B cell (primary cell): Measurements from ENCODE around the gene HCN2. TPM values are rescaled to one million over a fixed set of nuclear protein-coding genes. Genes with fewer than 3 reads are reported as not detected.

Source experiments
- ATAC-seq: fragments of 200-7000 bp; cut with Tn5 transposase; one replicate; pipeline ENCODE4 v1.10.0; 2021; ENCODE audit warnings: low read depth, mild to moderate bottlenecking, moderate number of reproducible peaks, moderate library complexity
- CTCF ChIA-PET: fragments of 350-600 bp; sonication (Branson Sonifier 250); formaldehyde crosslinking; loops from one replicate; lab custom pipeline; 2021; ENCODE audit warnings: antibody characterized with exemption, inconsistent platforms; lab: Charles Lee
- POLR2A ChIA-PET: fragments of 350-600 bp; sonication (Branson Sonifier 250); formaldehyde crosslinking; loops from one replicate; lab custom pipeline; 2021; ENCODE audit warnings: antibody characterized with exemption; lab: Charles Lee
- DNase-seq: peaks from one replicate; pipeline ENCODE4 v3.0.0; 2013
- H2AFZ ChIP-seq: 2 replicates; pipeline ENCODE4 v1.6.1; 2012; ENCODE audit warnings: mild to moderate bottlenecking, low read depth, low read length; ENCODE audit not compliant: insufficient read depth, poor library complexity, severe bottlenecking
- H3K27ac ChIP-seq, 2 donors: 1 replicate in 1 of 2; 2 replicates in 1 of 2; pipeline ENCODE4 v1.5.1; 2012 to 2013; ENCODE audit warnings: low read length in 2 of 2, mild to moderate bottlenecking in 2 of 2, moderate library complexity in 1 of 2
- H3K27me3 ChIP-seq, 4 experiments: fragments of 200-600 bp in 1 of 4; sonication (generic) in 1 of 4; replicated peaks in 1 of 4; 1 replicate in 2 of 4; 2 replicates in 2 of 4; pipeline versions ENCODE4 v1.6.1 to v1.7.0; 2013 to 2016; ENCODE audit warnings: low read length in 3 of 4, mild to moderate bottlenecking in 2 of 4, mixed read lengths in 1 of 4, moderate library complexity in 1 of 4; ENCODE audit not compliant: insufficient read depth in 4 of 4, control insufficient read depth in 3 of 4; ENCODE audit errors: control extremely low read depth in 1 of 4
- H3K36me3 ChIP-seq, 2 experiments: replicated peaks in 1 of 2; 1 replicate in 1 of 2; 2 replicates in 1 of 2; pipeline versions ENCODE4 v1.6.1 to v1.7.1; 2013; ENCODE audit warnings: low read length in 1 of 2; ENCODE audit not compliant: insufficient read depth in 2 of 2, control insufficient read depth in 1 of 2; ENCODE audit errors: control extremely low read depth in 1 of 2, extremely low read depth in 1 of 2
- H3K4me1 ChIP-seq, 2 donors: fragments of 200-600 bp in 1 of 2; sonication (generic) in 1 of 2; 1 replicate in 1 of 2; 2 replicates in 1 of 2; pipeline versions ENCODE4 v1.5.1 to v1.6.1; 2013 to 2017; ENCODE audit warnings: low read length in 2 of 2; ENCODE audit not compliant: control insufficient read depth in 2 of 2, insufficient read depth in 2 of 2
- H3K4me2 ChIP-seq: replicated peaks from 2 replicates; pipeline ENCODE3; 2012; ENCODE audit warnings: mild to moderate bottlenecking, low read depth, low read length; ENCODE audit not compliant: poor library complexity, severe bottlenecking
- H3K4me3 ChIP-seq, 5 experiments: fragments of 200-600 bp in 1 of 5; sonication (generic) in 1 of 5; 1 replicate in 3 of 5; 2 replicates in 2 of 5; pipeline versions ENCODE4 v1.5.1 to v1.7.0; 2011 to 2016; ENCODE audit warnings: low read length in 4 of 5, mild to moderate bottlenecking in 4 of 5, low read depth in 2 of 5, control low read depth in 1 of 5, moderate library complexity in 1 of 5; ENCODE audit not compliant: insufficient read depth in 1 of 5; ENCODE audit errors: control extremely low read depth in 1 of 5, extremely low read depth in 1 of 5
- H3K79me2 ChIP-seq: fragments of 200-600 bp; sonication (generic); one replicate; pipeline ENCODE4 v1.6.0; 2016; ENCODE audit warnings: low read length; ENCODE audit not compliant: control insufficient read depth, insufficient read depth
- H3K9ac ChIP-seq: fragments of 200-600 bp; sonication (generic); 2 replicates; pipeline ENCODE4 v1.6.1; 2017; ENCODE audit warnings: mild to moderate bottlenecking, low read length, moderate library complexity
- H3K9me3 ChIP-seq, 3 donors: one replicate each; pipeline versions ENCODE4 v1.6.1 to v1.7.1; 2013; ENCODE audit warnings: low read length in 2 of 3; ENCODE audit not compliant: control insufficient read depth in 2 of 3, insufficient read depth in 1 of 3; ENCODE audit errors: control extremely low read depth in 1 of 3
- H4K20me1 ChIP-seq: 2 replicates; pipeline ENCODE4 v1.6.0; 2012; ENCODE audit warnings: mild to moderate bottlenecking, low read length; ENCODE audit not compliant: insufficient read depth, control insufficient read depth, poor library complexity, severe bottlenecking
- H3K27ac Mint-ChIP-seq: one replicate; pipeline ENCODE4 v1.8.0; 2021; ENCODE audit warnings: mixed read lengths
- H3K27me3 Mint-ChIP-seq: one replicate; pipeline ENCODE4 v1.8.0; 2021; ENCODE audit warnings: mixed read lengths
- H3K4me1 Mint-ChIP-seq: one replicate; pipeline ENCODE4 v1.8.0; 2021; ENCODE audit warnings: mixed read lengths
- H3K4me3 Mint-ChIP-seq: one replicate; pipeline ENCODE4 v1.8.0; 2021; ENCODE audit warnings: mixed read lengths
- H3K9me3 Mint-ChIP-seq: one replicate; pipeline ENCODE4 v1.8.0; 2022; ENCODE audit warnings: mixed read lengths; ENCODE audit not compliant: insufficient read depth
- CTCF ChIP-seq: fragments of 200-600 bp; IDR thresholded peaks from one replicate; pipeline ENCODE4 v1.8.0; 2022; ENCODE audit warnings: antibody characterized with exemption, mild to moderate bottlenecking
- EZH2 ChIP-seq: IDR thresholded peaks from 2 replicates; pipeline ENCODE4 v1.6.1; 2012; ENCODE audit warnings: borderline replicate concordance, low read depth, mild to moderate bottlenecking, moderate library complexity, low read length; ENCODE audit not compliant: insufficient read depth, poor library complexity, severe bottlenecking
- WGBS: methylation state at CpG from one replicate; pipeline ENCODE4 v1.1.5; 2013; ENCODE audit warnings: missing lambda C conversion rate; ENCODE audit not compliant: insufficient coverage; 5-methylcytosine and 5-hydroxymethylcytosine counted together
- intact Hi-C: fragments of 100-400 bp; cut with micrococcal nuclease; formaldehyde crosslinking; loops from one replicate; pipeline ENCODE4 v1.10.0; 2022
- polyA plus RNA-seq: library from polyadenylated mRNA; depleted of rRNA; stranded (reverse); fragments of >200 nt; gene quantifications from 2 replicates; pipeline ENCODE4 v1.2.3, GENCODE V29; 2012
- total RNA-seq, 2 donors: library from RNA; stranded (reverse); fragments of 120-200 nt in 1 of 2; gene quantifications; 1 replicate in 1 of 2; 2 replicates in 1 of 2; pipeline versions ENCODE4 v1.2.3 to v1.2.4, GENCODE V29; 2013 to 2022

HCN2 gene
- total and polyA plus RNA-seq, 2 donors (not counting 1 experiment from before 2014, with no cell fraction given): 0.27 to 0.57 TPM

GRCh38 chr19:581399-582111 lies 8.1 kb upstream of the HCN2 start:
- DNase-seq: peak; percentile 17
- CTCF ChIA-PET: interaction anchor here (4.2 kb wide), 1 partner anchor 152 kb away, joined by 39 read pairs; no protein-coding TSS in a partner anchor
- 97% methylated on average over 40 of the region's 40 CpGs for WGBS
- no peak overlapping the region for H3K27ac Mint-ChIP-seq
- peaks cover 0 to 33% of the 10 kb centered on the region in 2 experiments for H3K36me3 ChIP-seq
- no peaks in the 10 kb centered on the region for H3K4me1 ChIP-seq
- intact Hi-C loops: no loop called here
- H3K4me1 Mint-ChIP-seq: peaks cover 2% of the 10 kb centered on the region
- H3K4me3 ChIP-seq: no peak overlapping the region
- peaks cover 0 to 9% (median 3%) of the 10 kb centered on the region in 4 experiments for H3K27me3 ChIP-seq
- peaks cover 69% of the 10 kb centered on the region for H4K20me1 ChIP-seq
- POLR2A ChIA-PET: interaction anchor here (0.7 kb wide), 1 partner anchor 133 kb away, joined by 6 read pairs; no protein-coding TSS in a partner anchor
- H3K27ac ChIP-seq: no peak overlapping the region
- no peak overlapping the region for H3K4me3 Mint-ChIP-seq
- no peak overlapping the region for H3K9ac ChIP-seq
- no peak overlapping the region for H2AFZ ChIP-seq
- no peaks in the 10 kb centered on the region for H3K9me3 ChIP-seq
- H3K4me2 ChIP-seq: no peak overlapping the region
- peaks cover 35% of the 10 kb centered on the region for H3K79me2 ChIP-seq
- H3K9me3 Mint-ChIP-seq: no peaks in the 10 kb centered on the region
- no peak for ATAC-seq
- no peak for TF ChIP-seq EZH2
- TF ChIP-seq CTCF: no peak
- H3K27me3 Mint-ChIP-seq: peaks cover 3% of the 10 kb centered on the region

DNA sequence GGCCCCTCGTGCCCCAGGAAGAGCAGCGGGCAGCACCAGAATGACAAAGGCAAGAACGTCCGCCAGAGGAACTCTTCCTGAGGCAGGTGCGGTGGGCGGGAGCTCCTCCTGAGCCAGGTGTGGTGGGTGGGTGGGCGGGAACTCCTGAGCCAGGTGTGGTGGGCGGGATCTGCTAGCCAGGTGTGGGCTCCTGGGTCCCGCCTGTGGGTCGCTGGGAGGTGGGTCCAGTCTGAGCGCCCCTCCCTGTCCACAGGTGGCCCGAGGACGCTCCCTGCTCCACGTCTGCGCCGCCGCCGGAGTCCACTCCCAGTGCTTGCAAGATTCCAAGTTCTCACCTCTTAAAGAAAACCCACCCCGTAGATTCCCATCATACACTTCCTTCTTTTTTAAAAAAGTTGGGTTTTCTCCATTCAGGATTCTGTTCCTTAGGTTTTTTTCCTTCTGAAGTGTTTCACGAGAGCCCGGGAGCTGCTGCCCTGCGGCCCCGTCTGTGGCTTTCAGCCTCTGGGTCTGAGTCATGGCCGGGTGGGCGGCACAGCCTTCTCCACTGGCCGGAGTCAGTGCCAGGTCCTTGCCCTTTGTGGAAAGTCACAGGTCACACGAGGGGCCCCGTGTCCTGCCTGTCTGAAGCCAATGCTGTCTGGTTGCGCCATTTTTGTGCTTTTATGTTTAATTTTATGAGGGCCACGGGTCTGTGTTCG lies 7.0 kb upstream of the HCN2 start:
- H3K27me3 Mint-ChIP-seq: peaks cover 3% of the 10 kb centered on the region
- Histone ChIP-seq H3K79me2 (peaks cover 24% of the 10 kb centered on the region), H3K4me2 (no peak overlapping the region), H3K4me1 (peaks cover 0 to under 1% of the 10 kb centered on the region in 2 donors), H2AFZ (no peak overlapping the region), H3K9ac (no peak overlapping the region), H3K36me3 (peaks cover 0 to 33% of the 10 kb centered on the region in 2 experiments), H3K27ac (no peak overlapping the region), H3K27me3 (peaks cover 0 to 19% (median 5%) of the 10 kb centered on the region in 4 experiments), H4K20me1 (peaks cover 58% of the 10 kb centered on the region), H3K9me3 (no peaks in the 10 kb centered on the region), H3K4me3 (no peak overlapping the region)
- no peak for ATAC-seq
- CTCF ChIA-PET: interaction anchor here (4.2 kb wide), 1 partner anchor 151 kb away, joined by 39 read pairs; no protein-coding TSS in a partner anchor
- POLR2A ChIA-PET: interaction anchor here (0.6 kb wide), 1 partner anchor 874 kb away, joined by 3 read pairs; no protein-coding TSS in a partner anchor
- no peak overlapping the region for H3K4me3 Mint-ChIP-seq
- 94% methylated on average over 21 of the region's 31 CpGs for WGBS
- H3K4me1 Mint-ChIP-seq: no peaks in the 10 kb centered on the region
- H3K27ac Mint-ChIP-seq: no peak overlapping the region
- DNase-seq: no peak
- intact Hi-C loops: no loop called here
- no peaks in the 10 kb centered on the region for H3K9me3 Mint-ChIP-seq
- TF ChIP-seq EZH2: no peak
- TF ChIP-seq CTCF: no peak
